SH-SY5Y (cell line): ENCODE results near the gene TUBAL3.

Experiments used
- GATA2 ChIP-seq: IDR thresholded peaks from 2 replicates; pipeline ENCODE4 v1.6.1; 2011; ENCODE audit warnings: mild to moderate bottlenecking, low read depth, low read length
- GATA3 ChIP-seq: IDR thresholded peaks from 2 replicates; pipeline ENCODE4 v1.6.1; 2011; ENCODE audit warnings: low read depth, mild to moderate bottlenecking, low read length, moderate library complexity

The TUBAL3 gene

GRCh38 chr10:5402798-5403197, 1.8 kb downstream of the TUBAL3 start:
- TF ChIP-seq GATA2 (no peak), GATA3 (no peak)

DNA sequence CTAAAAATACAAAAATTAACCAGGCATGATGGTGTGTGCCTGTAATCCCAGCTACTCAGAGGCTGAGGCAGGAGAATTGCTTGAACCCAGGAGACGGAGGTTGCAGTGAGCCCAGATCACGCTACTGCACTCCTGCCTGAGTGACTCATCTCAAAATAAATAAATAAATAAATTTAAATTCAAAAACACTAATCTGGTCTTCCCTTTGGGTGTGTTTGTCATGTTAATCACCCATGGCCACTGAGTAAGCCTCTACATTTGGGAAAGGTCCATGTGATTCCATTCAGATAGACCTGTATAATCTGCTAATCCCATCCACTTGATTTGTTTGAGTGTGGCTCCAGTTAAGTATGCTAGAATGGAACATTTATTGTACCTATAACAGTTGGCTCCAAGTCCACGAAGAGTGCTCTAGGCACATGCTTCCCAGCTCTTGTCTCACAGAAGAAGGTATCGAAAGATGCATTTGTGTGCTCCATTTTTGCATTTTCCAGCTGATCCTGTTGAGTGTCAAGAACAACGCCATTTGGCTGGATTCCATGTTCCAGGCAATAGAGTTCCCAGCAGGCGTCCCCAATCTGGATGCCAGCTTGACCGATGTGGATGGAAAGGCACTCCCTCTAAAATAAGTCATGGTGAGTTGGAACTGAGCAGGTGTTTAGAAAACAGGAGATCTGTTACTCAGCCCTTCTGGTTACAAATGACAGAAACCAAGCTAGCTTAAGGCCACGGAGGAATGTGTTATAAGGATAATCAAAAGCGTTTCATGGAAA, 4.0 kb downstream of the TUBAL3 start:
- TF ChIP-seq GATA2: no peak
- no peak for TF ChIP-seq GATA3

DNA sequence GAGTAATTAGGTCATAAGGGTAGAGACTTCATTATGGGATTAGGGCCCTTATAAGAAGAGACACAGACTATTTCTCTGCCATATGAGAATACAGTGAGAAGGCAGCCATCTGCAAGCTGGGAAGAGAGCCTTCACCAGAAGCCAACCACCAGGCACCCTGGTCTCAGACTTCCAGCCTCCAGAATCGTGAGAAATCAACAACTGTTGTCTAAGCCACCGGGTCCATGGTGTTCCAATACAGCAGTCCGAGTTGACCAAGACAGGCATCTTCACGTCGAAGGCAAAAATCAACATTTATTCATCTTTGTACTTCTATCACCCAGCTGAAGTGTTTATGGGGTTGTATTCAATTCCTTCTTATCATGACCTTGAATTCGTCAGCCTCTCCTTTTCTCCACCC, 5.3 kb downstream of the TUBAL3 start:
- no peak for TF ChIP-seq GATA2
- TF ChIP-seq GATA3: no peak

DNA sequence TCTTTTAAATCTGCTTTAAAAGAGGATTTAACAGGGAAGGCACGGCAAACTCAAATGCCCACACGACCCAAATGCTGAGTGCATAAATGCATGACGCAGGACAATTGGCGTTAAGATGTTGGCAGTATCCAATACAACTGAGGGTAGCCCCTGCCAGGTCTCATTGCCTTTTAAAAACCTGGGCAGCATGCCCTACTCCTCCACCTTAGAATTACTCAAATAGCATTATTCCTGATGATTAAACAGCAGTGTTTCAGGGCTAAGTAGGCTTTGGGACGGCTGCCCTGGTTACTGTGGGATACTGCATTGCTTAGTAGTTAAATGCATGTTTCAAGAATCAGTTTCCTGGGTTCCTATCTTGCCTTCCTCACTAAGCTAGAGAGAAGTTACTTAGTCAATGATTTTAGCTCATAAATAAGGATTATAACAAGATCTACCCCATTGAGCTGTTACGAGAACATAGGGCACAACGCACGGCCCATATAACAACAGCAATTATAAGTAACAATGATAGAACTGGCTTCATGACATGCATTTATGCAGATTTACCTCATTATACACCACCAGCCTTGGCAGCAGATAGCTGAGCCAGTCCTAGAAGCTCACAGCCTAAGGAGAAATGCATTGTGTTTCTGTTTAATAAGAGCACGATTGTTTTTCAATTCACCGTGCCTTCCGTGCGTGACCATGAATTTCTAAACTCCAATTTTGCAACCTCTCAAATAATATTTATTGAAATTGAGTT, 7.9 kb downstream of the TUBAL3 start:
- TF ChIP-seq GATA2: no peak
- no peak for TF ChIP-seq GATA3

DNA sequence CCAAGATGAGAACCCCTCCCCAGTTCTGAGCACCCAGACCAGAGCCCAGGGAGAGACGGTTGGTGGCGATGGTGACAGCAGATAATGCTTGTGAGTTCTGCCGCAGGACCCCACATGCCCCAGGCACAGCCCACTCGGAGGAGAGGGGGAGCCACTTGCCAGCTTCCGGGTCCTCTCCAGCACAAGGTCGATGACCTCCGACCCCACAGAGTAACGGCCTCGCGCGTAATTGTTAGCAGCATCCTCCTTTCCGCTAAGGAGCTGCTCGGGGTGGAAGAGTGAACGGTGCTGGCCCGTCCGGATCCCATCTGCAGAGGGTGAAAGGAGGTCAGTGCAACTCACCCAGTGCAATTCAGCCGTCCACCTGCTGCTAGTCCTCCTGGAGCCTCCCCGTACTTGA, 9.5 kb downstream of the TUBAL3 start:
- TF ChIP-seq GATA2 (no peak), GATA3 (no peak)

- no peak for TF ChIP-seq GATA3
- TF ChIP-seq GATA2: no peak
Observed at GRCh38 chr10:5393529-5393928, 11.1 kb downstream of the TUBAL3 start.

- TF ChIP-seq GATA2 (no peak), GATA3 (no peak)
Observed at GRCh38 chr10:5391790-5392189, 12.8 kb downstream of the TUBAL3 start.

- TF ChIP-seq GATA3 (no peak), GATA2 (no peak)
Observed at GRCh38 chr10:5390607-5391205, 13.9 kb downstream of the TUBAL3 start.

GRCh38 chr10:5387169-5387568, 17.5 kb downstream of the TUBAL3 start:
- TF ChIP-seq GATA3: no peak
- TF ChIP-seq GATA2: no peak

GRCh38 chr10:5385224-5385623, 19.4 kb downstream of the TUBAL3 start:
- no peak for TF ChIP-seq GATA3
- TF ChIP-seq GATA2: no peak

- no peak for TF ChIP-seq GATA3
- TF ChIP-seq GATA2: no peak
Observed at GRCh38 chr10:5381187-5381586, 23.4 kb downstream of the TUBAL3 start.

DNA sequence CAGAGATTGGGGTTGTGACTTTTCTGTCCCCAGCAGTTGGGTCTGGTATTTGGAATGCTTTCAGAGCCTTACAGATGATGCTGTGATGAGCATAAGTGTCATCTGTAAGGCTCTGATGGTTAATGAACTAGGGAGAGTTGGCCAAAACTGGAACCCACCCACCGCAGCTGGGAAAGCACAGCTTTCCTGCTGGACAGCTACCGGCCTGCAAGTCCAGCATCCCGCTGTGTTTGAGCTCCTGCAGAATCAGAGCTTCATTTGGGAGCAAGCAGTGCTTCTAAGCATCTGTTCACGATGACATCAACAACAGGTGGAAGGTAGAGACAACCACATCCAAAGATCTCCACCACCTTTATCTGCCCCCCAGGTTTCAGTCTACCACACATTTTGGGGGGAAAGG, 28.2 kb downstream of the TUBAL3 start:
- TF ChIP-seq GATA3 (no peak), GATA2 (no peak)

DNA sequence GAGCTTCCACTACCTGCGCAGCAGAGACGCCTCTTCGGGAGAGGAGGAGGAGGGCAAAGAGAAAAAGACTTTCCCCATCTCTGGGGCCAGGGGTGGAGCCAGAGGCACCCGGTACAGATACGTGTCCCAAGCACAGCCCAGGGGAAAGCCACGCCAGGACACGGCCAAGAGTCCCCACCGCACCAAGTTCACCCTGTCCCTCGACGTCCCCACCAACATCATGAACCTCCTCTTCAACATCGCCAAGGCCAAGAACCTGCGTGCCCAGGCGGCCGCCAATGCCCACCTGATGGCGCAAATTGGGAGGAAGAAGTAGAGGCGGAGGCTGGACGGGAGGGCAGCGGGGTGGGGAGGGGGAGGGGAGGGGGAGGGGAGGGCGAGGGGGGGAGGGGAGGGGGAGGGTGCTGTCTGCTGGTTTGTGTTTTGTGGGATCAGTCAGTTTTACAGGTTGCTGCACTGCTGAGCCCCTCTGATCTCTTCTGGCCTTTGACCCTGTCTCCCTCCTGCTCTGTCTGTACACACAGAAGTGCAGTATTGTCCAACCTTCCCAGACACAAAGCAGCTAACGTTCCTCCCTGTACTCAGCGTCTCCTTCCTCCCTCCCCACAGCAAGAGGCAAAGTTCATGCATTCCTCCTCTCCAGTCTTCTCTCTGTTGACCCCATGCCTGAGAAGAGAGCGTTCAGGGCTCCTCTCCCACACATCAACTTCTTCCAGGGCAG, 30.6 kb downstream of the TUBAL3 start:
- no peak for TF ChIP-seq GATA3
- TF ChIP-seq GATA2: no peak

DNA sequence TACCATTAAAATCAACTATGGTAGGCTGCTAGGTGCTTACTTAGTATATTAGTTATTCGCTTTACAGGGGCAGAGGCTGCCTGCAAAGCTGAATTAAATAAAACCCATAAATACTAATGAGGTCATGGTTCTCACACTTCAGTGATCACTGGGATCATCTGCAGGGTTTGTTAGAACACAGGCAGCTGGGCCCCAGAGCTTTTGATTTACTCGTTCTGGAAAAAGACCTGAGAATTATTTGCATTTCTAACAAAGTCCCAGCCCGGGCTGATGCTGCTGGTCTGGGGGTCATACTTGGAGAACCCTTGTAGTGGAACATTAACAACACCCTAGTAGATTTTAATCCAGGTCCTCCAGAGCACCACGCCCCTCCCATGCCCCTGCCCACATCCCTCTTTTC, 31.3 kb downstream of the TUBAL3 start:
- no peak for TF ChIP-seq GATA2
- TF ChIP-seq GATA3: no peak
